DMS 273 (cell line): ENCODE results near the gene ELMOD2.

Experiments
- DNase-seq: peaks from one replicate; lab custom pipeline; 2025; ENCODE audit not compliant: unreplicated experiment; lab: John Stamatoyannopoulos, UW

The ELMOD2 gene

GRCh38 chr4:140579278-140579677, 55.3 kb downstream of the ELMOD2 start:
- DNase-seq, result peak; percentile 51

- DNase-seq, result no peak
Measured at GRCh38 chr4:140581078-140581477, 57.1 kb downstream of the ELMOD2 start.

- DNase-seq, result no peak
Measured at GRCh38 chr4:140584439-140584838, 60.5 kb downstream of the ELMOD2 start.

GRCh38 chr4:140595065-140595464, 71.1 kb downstream of the ELMOD2 start:
- no peak for DNase-seq

GRCh38 chr4:140600408-140600807, 76.4 kb downstream of the ELMOD2 start:
- DNase-seq, result no peak

GRCh38 chr4:140602714-140603113, 78.7 kb downstream of the ELMOD2 start:
- DNase-seq, result no peak

GRCh38 chr4:140603286-140603685, 79.3 kb downstream of the ELMOD2 start:
- DNase-seq, result no peak
